H1 (cell line): ENCODE measurements around the gene NDEL1. TPM values are rescaled to one million over a fixed set of nuclear protein-coding genes. Genes with fewer than 3 reads are reported as not detected.

ENCODE experiments used
- CTCF ChIA-PET: fragments of 300-600 bp; sonication (Branson Sonifier 250); formaldehyde crosslinking; loops from one replicate; lab custom pipeline; 2021; ENCODE audit not compliant: partially characterized antibody; lab: Charles Lee
- POLR2A ChIA-PET: fragments of 300-600 bp; sonication (Branson Sonifier 250); formaldehyde crosslinking; loops from one replicate; lab custom pipeline; 2021; ENCODE audit warnings: inconsistent platforms; ENCODE audit not compliant: partially characterized antibody; lab: Charles Lee
- DNase-seq, 2 experiments: peaks; one replicate each; pipeline versions ENCODE4 v3.0.0 to v3.0.0-alpha.2; 2010 to 2022; ENCODE audit warnings: low spot score in 2 of 2, low read depth in 1 of 2, mixed read lengths in 1 of 2
- FAIRE-seq: peaks from 2 replicates; lab custom pipeline; 2011; peaks lifted over from hg19 to GRCh38; lab: Jason Lieb, UNC
- H2AFZ ChIP-seq: 2 replicates; pipeline ENCODE4 v1.8.1; 2012; ENCODE audit warnings: low read length, inconsistent platforms
- H2AK5ac ChIP-seq: 2 replicates; pipeline ENCODE4 v1.6.1; 2013; ENCODE audit warnings: low read depth, low read length
- H2BK120ac ChIP-seq: replicated peaks from 2 replicates; pipeline ENCODE3; 2013; ENCODE audit warnings: low read depth, low read length, inconsistent platforms
- H2BK12ac ChIP-seq: 2 replicates; pipeline ENCODE4 v1.6.1; 2013; ENCODE audit warnings: low read depth, low read length
- H2BK15ac ChIP-seq: 2 replicates; pipeline ENCODE4 v1.6.1; 2013; ENCODE audit warnings: low read length
- H2BK20ac ChIP-seq: 2 replicates; pipeline ENCODE4 v1.6.1; 2013; ENCODE audit warnings: low read length
- H2BK5ac ChIP-seq: 2 replicates; pipeline ENCODE4 v1.6.1; 2013; ENCODE audit warnings: low read depth, low read length
- H3K14ac ChIP-seq: 2 replicates; pipeline ENCODE4 v1.6.1; 2013; ENCODE audit warnings: inconsistent platforms; ENCODE audit not compliant: insufficient read length
- H3K18ac ChIP-seq: 2 replicates; pipeline ENCODE4 v1.6.1; 2013; ENCODE audit warnings: low read length; ENCODE audit errors: extremely low read depth
- H3K23ac ChIP-seq: 2 replicates; pipeline ENCODE4 v1.6.1; 2013; ENCODE audit warnings: inconsistent platforms; ENCODE audit not compliant: insufficient read length
- H3K23me2 ChIP-seq: 2 replicates; pipeline ENCODE4 v1.6.1; 2013; ENCODE audit warnings: low read depth, low read length
- H3K27ac ChIP-seq: 2 replicates; pipeline ENCODE4 v1.6.1; 2011; ENCODE audit warnings: low read depth, low read length, inconsistent platforms
- H3K27me3 ChIP-seq, 4 experiments: replicated peaks in 1 of 4; 1 replicate in 1 of 4; 2 replicates in 3 of 4; pipeline versions ENCODE4 v1.6.1 to v1.8.1; 2011 to 2013; ENCODE audit warnings: low read length in 3 of 4, mild to moderate bottlenecking in 3 of 4, inconsistent platforms in 2 of 4, mixed read lengths in 2 of 4, moderate library complexity in 1 of 4; ENCODE audit not compliant: control insufficient read depth in 3 of 4, insufficient read depth in 3 of 4; ENCODE audit errors: extremely low read depth in 1 of 4
- H3K36me3 ChIP-seq, 4 experiments: 2 replicates each; pipeline versions ENCODE4 v1.6.1 to v1.8.1; 2011 to 2013; ENCODE audit warnings: mild to moderate bottlenecking in 4 of 4, low read length in 3 of 4, moderate library complexity in 2 of 4, control low read depth in 1 of 4, inconsistent platforms in 1 of 4; ENCODE audit not compliant: insufficient read depth in 4 of 4, control insufficient read depth in 2 of 4
- H3K4ac ChIP-seq: replicated peaks from 2 replicates; pipeline ENCODE3; 2013; ENCODE audit warnings: low read length, low read depth, mixed read lengths, inconsistent platforms; ENCODE audit not compliant: insufficient read length
- H3K4me1 ChIP-seq, 4 experiments: replicated peaks in 1 of 4; 1 replicate in 1 of 4; 2 replicates in 3 of 4; pipeline versions ENCODE4 v1.6.1 to v1.8.1; 2011 to 2013; ENCODE audit warnings: low read length in 3 of 4, inconsistent platforms in 2 of 4, mixed read lengths in 1 of 4; ENCODE audit not compliant: insufficient read depth in 4 of 4, control insufficient read depth in 3 of 4
- H3K4me2 ChIP-seq, 2 experiments: 2 replicates each; pipeline versions ENCODE4 v1.6.1 to v1.8.1; 2011 to 2013; ENCODE audit warnings: low read depth in 2 of 2, low read length in 2 of 2, control low read depth in 1 of 2, inconsistent platforms in 1 of 2, mild to moderate bottlenecking in 1 of 2; ENCODE audit not compliant: insufficient read depth in 1 of 2
- H3K4me3 ChIP-seq, 4 experiments: fragments of 200-600, 300-600 bp in 1 of 4; sonication (generic), shearing (Covaris generic), sonication (Bioruptor Twin) in 1 of 4; 2 replicates each; pipeline versions ENCODE4 v1.5.1 to v1.8.1; 2011 to 2016; ENCODE audit warnings: low read length in 4 of 4, low read depth in 3 of 4, control low read depth in 2 of 4, inconsistent platforms in 2 of 4, mild to moderate bottlenecking in 2 of 4, mixed read lengths in 1 of 4, moderate library complexity in 1 of 4; ENCODE audit not compliant: insufficient read depth in 2 of 4; ENCODE audit errors: extremely low read depth in 1 of 4
- H3K56ac ChIP-seq: replicated peaks from 2 replicates; pipeline ENCODE3; 2013; ENCODE audit warnings: low read depth, mild to moderate bottlenecking, mixed read lengths, low read length, inconsistent platforms; ENCODE audit not compliant: insufficient read length
- H3K79me1 ChIP-seq: 2 replicates; pipeline ENCODE4 v1.6.1; 2013; ENCODE audit warnings: low read depth, low read length, control low read depth
- H3K79me2 ChIP-seq, 2 experiments: 2 replicates each; pipeline versions ENCODE4 v1.6.1 to v1.8.1; 2012 to 2013; ENCODE audit warnings: low read length in 2 of 2, mild to moderate bottlenecking in 2 of 2, inconsistent platforms in 1 of 2; ENCODE audit not compliant: insufficient read depth in 2 of 2, control insufficient read depth in 1 of 2
- H3K9ac ChIP-seq, 4 experiments: replicated peaks in 1 of 4; 1 replicate in 1 of 4; 2 replicates in 3 of 4; pipeline versions ENCODE4 v1.6.1 to v1.8.1; 2011 to 2013; ENCODE audit warnings: low read depth in 3 of 4, low read length in 3 of 4, control low read depth in 2 of 4, mild to moderate bottlenecking in 2 of 4, moderate library complexity in 2 of 4, inconsistent platforms in 1 of 4; ENCODE audit errors: extremely low read depth in 1 of 4
- H3K9me3 ChIP-seq, 2 experiments: 2 replicates each; pipeline versions ENCODE4 v1.6.1 to v1.8.1; 2012 to 2013; ENCODE audit warnings: mild to moderate bottlenecking in 2 of 2, moderate library complexity in 2 of 2, control low read depth in 1 of 2, inconsistent platforms in 1 of 2, low read depth in 1 of 2, low read length in 1 of 2, mixed read lengths in 1 of 2; ENCODE audit not compliant: insufficient read depth in 2 of 2
- H4K20me1 ChIP-seq, 2 experiments: replicated peaks in 1 of 2; 2 replicates each; pipeline versions ENCODE3 to v1.8.1; 2011 to 2013; ENCODE audit warnings: inconsistent platforms in 2 of 2, low read length in 2 of 2, mild to moderate bottlenecking in 1 of 2; ENCODE audit not compliant: insufficient read depth in 2 of 2, control insufficient read depth in 1 of 2
- H4K5ac ChIP-seq: 2 replicates; pipeline ENCODE4 v1.6.1; 2013; ENCODE audit warnings: low read length, low read depth, mixed read lengths, inconsistent platforms; ENCODE audit not compliant: insufficient read length
- H4K8ac ChIP-seq: 2 replicates; pipeline ENCODE4 v1.8.0; 2013; ENCODE audit warnings: mild to moderate bottlenecking, moderate library complexity, low read length, inconsistent platforms; ENCODE audit not compliant: insufficient read depth; ENCODE audit errors: extremely low read depth
- H4K91ac ChIP-seq: replicated peaks from 2 replicates; pipeline ENCODE3; 2013; ENCODE audit warnings: low read length, mixed read lengths, inconsistent platforms; ENCODE audit not compliant: insufficient read length
- ATF2 ChIP-seq: IDR thresholded peaks from 2 replicates; pipeline ENCODE4 v1.6.1; 2012; ENCODE audit warnings: low read length, inconsistent platforms
- BACH1 ChIP-seq: IDR thresholded peaks from 2 replicates; pipeline ENCODE4 v1.6.1; 2012; ENCODE audit warnings: low read length, improper control_type of control experiment
- CEBPB ChIP-seq: IDR thresholded peaks from 2 replicates; pipeline ENCODE4 v1.6.1; 2012; ENCODE audit warnings: low read depth, low read length
- EZH2 ChIP-seq: fragments of 200-600 bp; sonication (generic); IDR thresholded peaks from 2 replicates; pipeline ENCODE4 v1.7.1; 2012; ENCODE audit warnings: low read depth, mild to moderate bottlenecking, moderate library complexity, low read length, inconsistent platforms; ENCODE audit not compliant: severe bottlenecking
- FOSL1 ChIP-seq: IDR thresholded peaks from 2 replicates; pipeline ENCODE4 v1.6.1; 2011; ENCODE audit warnings: mild to moderate bottlenecking, low read depth, low read length, moderate library complexity; ENCODE audit not compliant: insufficient read depth
- GTF2F1 ChIP-seq: IDR thresholded peaks from 2 replicates; pipeline ENCODE4 v1.6.1; 2012; ENCODE audit warnings: low read depth, low read length, improper control_type of control experiment, borderline replicate concordance
- HDAC2 ChIP-seq, 2 experiments: fragments of 300-600 bp in 1 of 2; sonication (generic) in 1 of 2; IDR thresholded peaks; 2 replicates each; pipeline ENCODE4 v1.6.1; 2011 to 2012; ENCODE audit warnings: low read depth in 2 of 2, low read length in 2 of 2, mild to moderate bottlenecking in 2 of 2, moderate library complexity in 2 of 2, borderline replicate concordance in 1 of 2, inconsistent platforms in 1 of 2
- NRF1 ChIP-seq: IDR thresholded peaks from 2 replicates; pipeline ENCODE4 v1.6.1; 2011; ENCODE audit warnings: mild to moderate bottlenecking, low read depth, low read length, improper control_type of control experiment
- POLR2AphosphoS5 ChIP-seq: IDR thresholded peaks from 2 replicates; pipeline ENCODE4 v1.6.1; 2011; ENCODE audit warnings: low read depth, low read length
- SUZ12 ChIP-seq: fragments of 200-600 bp; sonication (generic); IDR thresholded peaks from 2 replicates; pipeline ENCODE4 v1.6.1; 2012; ENCODE audit warnings: mild to moderate bottlenecking, inconsistent platforms, low read length, moderate library complexity, mixed read lengths
- ZNF274 ChIP-seq: IDR thresholded peaks from 2 replicates; pipeline ENCODE4 v1.7.0; 2012; ENCODE audit warnings: low read length, borderline replicate concordance; ENCODE audit errors: extremely low read depth
- WGBS, 2 experiments: shearing (Covaris generic) in 1 of 2; methylation state at CpG; one replicate each; pipeline versions ENCODE4 v1.1.6 to v1.1.7; 2013 to 2015; ENCODE audit warnings: low lambda C conversion rate in 2 of 2, mixed read lengths in 2 of 2, inconsistent platforms in 1 of 2, low coverage in 1 of 2, missing lambda C conversion rate in 1 of 2; ENCODE audit not compliant: insufficient replicate concordance in 2 of 2, insufficient coverage in 1 of 2, insufficient read length in 1 of 2; ENCODE audit errors: extremely low coverage in 1 of 2, missing lambda C conversion rate in 1 of 2; 5-methylcytosine and 5-hydroxymethylcytosine counted together
- polyA plus RNA-seq, 7 experiments: library from polyadenylated mRNA; depleted of rRNA in 3 of 7; stranded (reverse) in 5 of 7; unstranded in 2 of 7; fragments of >200 nt in 5 of 7; fragments of 200-250 nt in 2 of 7; gene quantifications; 1 replicate in 5 of 7; 2 replicates in 1 of 7; 4 replicates in 1 of 7; pipeline versions ENCODE4 v1.2.1 to v1.2.3, GENCODE V29; 2011 to 2013; ENCODE audit warnings: missing spikeins in 2 of 7, mixed read lengths in 2 of 7
- total RNA-seq: library from RNA; stranded (reverse); fragmentation: NEBNext Ultra II Directional; extraction: Animal tissue kit (Norgen Biotek cat#: 25700); gene quantifications from 2 replicates; pipeline ENCODE4 v1.2.1, GENCODE V29; 2021

Gene NDEL1
- total and polyA plus RNA-seq, 2 of the 8 experiments (the other 6 are each of a cell fraction or from before 2014, with no cell fraction given): 31.1 to 32.9 TPM

- H2BK120ac ChIP-seq: no peak within 1 kb of the TSS
- no peak within 1 kb of the TSS for H2AFZ ChIP-seq
- no peak within 1 kb of the TSS for H3K27ac ChIP-seq
- H3K4ac ChIP-seq: no peak within 1 kb of the TSS
- H4K5ac ChIP-seq: no peak within 1 kb of the TSS
- POLR2A ChIA-PET: interaction anchor here (0.8 to 2.5 kb wide), 4 partner anchors 9 to 21 kb away, joined by 3 to 14 read pairs (median 4); partner anchors contain the start of genes KRABD2 and RPL26
- peak within 1 kb of the TSS; percentile 42 for H4K8ac ChIP-seq
- H3K79me1 ChIP-seq: no peaks in the 10 kb centered on the region
- no peaks in the 10 kb centered on the region; the same call in 1 of the 2 replicates for H3K23me2 ChIP-seq
- H3K4me3 ChIP-seq: no peak within 1 kb of the TSS
- H3K56ac ChIP-seq: no peak within 1 kb of the TSS
- no peaks in the 10 kb centered on the region for H4K20me1 ChIP-seq
- no peak within 1 kb of the TSS for H2BK5ac ChIP-seq
- no peak within 1 kb of the TSS for H3K23ac ChIP-seq
- no peaks in the 10 kb centered on the region; a peak in 1 of 7 replicates for H3K4me1 ChIP-seq
- H2BK15ac ChIP-seq: no peak within 1 kb of the TSS
- CTCF ChIA-PET: interaction anchor here (0.6 to 0.9 kb wide), 3 partner anchors 13 to 106 kb away, joined by 3 to 4 read pairs (median 3); no protein-coding TSS in a partner anchor
- no peak within 1 kb of the TSS for H3K18ac ChIP-seq
- no peak within 1 kb of the TSS for H3K4me2 ChIP-seq
- no peaks in the 10 kb centered on the region for H3K27me3 ChIP-seq
- H2AK5ac ChIP-seq: no peak within 1 kb of the TSS
- DNase-seq (no peak), FAIRE-seq (no peak)
- no peaks in the 10 kb centered on the region for H3K36me3 ChIP-seq
- H2BK20ac ChIP-seq: no peak within 1 kb of the TSS
- H3K14ac ChIP-seq: no peak within 1 kb of the TSS
- H2BK12ac ChIP-seq: 0 out of 2 replicates have a peak within 1 kb of the TSS, but pooled peaks have one; percentile 17
- no peaks in the 10 kb centered on the region for H3K79me2 ChIP-seq
- no peak within 1 kb of the TSS for H3K9ac ChIP-seq
- no peak within 1 kb of the TSS for H4K91ac ChIP-seq
- 85% methylated on average over 13 of the region's 13 CpGs; no CpG with 5 or more reads in 1 of the 2 experiments for WGBS, 2 experiments
- TF ChIP-seq NRF1: no peak
- no peak for TF ChIP-seq EZH2
- TF ChIP-seq BACH1: no peak
- no peak for TF ChIP-seq ZNF274
- no peak for TF ChIP-seq GTF2F1
- no peak for TF ChIP-seq SUZ12
- no peak for TF ChIP-seq POLR2AphosphoS5
- no peak for TF ChIP-seq FOSL1
- TF ChIP-seq CEBPB: no peak
- no peak for TF ChIP-seq ATF2
- no peak for TF ChIP-seq HDAC2 (IDR thresholded peaks at IDR 0.05; ENCODE audit: borderline replicate concordance in 1 of 2, low read depth in 2 of 2, low read length in 2 of 2)
- H3K9me3 ChIP-seq: no peaks in the 10 kb centered on the region
Observed at GRCh38 chr17:8397636-8398035, 38.0 kb upstream of the NDEL1 start, which contains the start of gene RNF222. Gene RNF222, minus strand, starts transcription at chr17:8397827. Its CDS starts 4,366 bp downstream, at chr17:8393461.
